ENCODE measurements around the gene CLSTN1. TPM values are rescaled to one million over a fixed set of nuclear protein-coding genes. Genes with fewer than 3 reads are reported as not detected.

The CLSTN1 gene
- total and polyA plus RNA-seq, 2 of the 13 experiments (the other 11 are each of a cell fraction or from before 2014, with no cell fraction given): 19.7 to 29.8 TPM

GRCh38 chr1:9715536-9716226 is 108.1 kb downstream of the CLSTN1 start:
- Histone ChIP-seq H2AFZ (ENCODE audit: low read length) (no peak overlapping the region), H4K20me1 (ENCODE audit: insufficient read depth, low read length) (no peaks in the 10 kb centered on the region), H3K79me2 (ENCODE audit: insufficient read depth, low read length) (peaks cover 16% of the 10 kb centered on the region), H3K27ac (ENCODE audit: extremely low read length, insufficient read depth, low read length) (peak overlapping the region; percentile 97), H3K4me2 (ENCODE audit: low read depth, low read length) (peak overlapping the region; percentile 97), H3K4me1 (ENCODE audit: insufficient read depth, low read length) (peaks cover 42% of the 10 kb centered on the region), H3K27me3 (ENCODE audit: control insufficient read depth in 1 of 2, insufficient read depth in 2 of 2, low read length in 2 of 2) (no peaks in the 10 kb centered on the region), H3K36me3 (replicated peaks in 1 of 2; ENCODE audit: control insufficient read depth in 1 of 2, insufficient read depth in 2 of 2, low read length in 2 of 2) (peaks cover 0 to 9% of the 10 kb centered on the region in 2 experiments; a peak in 3 of 5 replicates), H3K9me3 (ENCODE audit: low read length) (no peaks in the 10 kb centered on the region), H3K4me3 (replicated peaks in 1 of 3; ENCODE audit: insufficient read depth in 1 of 3, low read depth in 2 of 3, low read length in 3 of 3) (peak overlapping the region in 1 of 3 experiments; percentile 83; a peak in 1 of 6 replicates), H3K9ac (ENCODE audit: insufficient read depth, low read depth, low read length) (no peak overlapping the region)
- CTCF ChIA-PET (ENCODE audit: low intra/inter-chr PET ratio, low total read pairs): interaction anchor here (2.1 kb wide), 1 partner anchor 89 kb away, joined by 12 read pairs; no protein-coding TSS in a partner anchor
- in situ Hi-C loops (cut with HindIII; ENCODE audit: extremely low pct_ligation_motif_present, low pct_unique_long_range_greater_than_20kb): no loop called here
- POLR2A ChIA-PET: interaction anchor here (3.4 kb wide), 1 partner anchor 27 kb away, joined by 35 read pairs; no protein-coding TSS in a partner anchor
- intact Hi-C loops (cut with micrococcal nuclease; ENCODE audit: unreplicated experiment): no loop called here
- peak; percentile 86 for TF ChIP-seq ZBTB38 (CRISPR knock-in tag; IDR thresholded peaks at IDR 0.05)
- 0 out of 2 replicates have a peak, but pooled peaks have one; percentile 10 for TF ChIP-seq HNRNPL (IDR thresholded peaks at IDR 0.05; ENCODE audit: low read depth, low read length)
- peak; percentile 47; the same call in 1 of the 2 replicates for TF ChIP-seq RBFOX2 (IDR thresholded peaks at IDR 0.05; ENCODE audit: low read depth, low read length)
- TF ChIP-seq ZNF768 (CRISPR knock-in tag; IDR thresholded peaks at IDR 0.05): peak; percentile 15; the same call in 1 of the 2 replicates
- no peak for TF ChIP-seq NFYC (CRISPR knock-in tag; IDR thresholded peaks at IDR 0.05)
- TF ChIP-seq REL (CRISPR knock-in tag; conservative IDR thresholded peaks at IDR 0.05): 0 out of 2 replicates have a peak, but pooled peaks have one; percentile 33
- TF ChIP-seq NONO (IDR thresholded peaks at IDR 0.05): no peak
- no peak for TF ChIP-seq NONO (CRISPR knock-in tag; conservative IDR thresholded peaks at IDR 0.05)
- TF ChIP-seq ZBTB33 (CRISPR knock-in tag; IDR thresholded peaks at IDR 0.05): peak; percentile 49; the same call in 1 of the 2 replicates
- TF ChIP-seq SNAI1 (CRISPR knock-in tag; IDR thresholded peaks at IDR 0.05; ENCODE audit: borderline replicate concordance): no peak
- TF ChIP-seq ZNF263 (CRISPR knock-in tag; IDR thresholded peaks at IDR 0.05): peak; percentile 48; the same call in 1 of the 2 replicates
- TF ChIP-seq AKAP8 (CRISPR knock-in tag; IDR thresholded peaks at IDR 0.05): 0 out of 2 replicates have a peak, but pooled peaks have one; percentile 42
- peak; percentile 89 for TF ChIP-seq AGO2 (optimal IDR thresholded peaks at IDR 0.05; ENCODE audit: low read depth, low read length)
- no peak for TF ChIP-seq ZSCAN30 (CRISPR knock-in tag; IDR thresholded peaks at IDR 0.05)
- no TSS peak for BruUV-seq (replicated peaks)
- FAIRE-seq: no peak
- over 99% methylated on average over 22 of the region's 40 CpGs for WGBS (ENCODE audit: low lambda C conversion rate)
- no peak for ATAC-seq
- DNase-seq (ENCODE audit: low spot score): no peak

Measured in HepG2 (cell line).